ENCODE results near the gene IFT20. TPM values are rescaled to one million over a fixed set of nuclear protein-coding genes. Genes with fewer than 3 reads are reported as not detected.

Gene IFT20
- total RNA-seq, 1 experiment from 2014 or later, result 21.0 TPM

DNA sequence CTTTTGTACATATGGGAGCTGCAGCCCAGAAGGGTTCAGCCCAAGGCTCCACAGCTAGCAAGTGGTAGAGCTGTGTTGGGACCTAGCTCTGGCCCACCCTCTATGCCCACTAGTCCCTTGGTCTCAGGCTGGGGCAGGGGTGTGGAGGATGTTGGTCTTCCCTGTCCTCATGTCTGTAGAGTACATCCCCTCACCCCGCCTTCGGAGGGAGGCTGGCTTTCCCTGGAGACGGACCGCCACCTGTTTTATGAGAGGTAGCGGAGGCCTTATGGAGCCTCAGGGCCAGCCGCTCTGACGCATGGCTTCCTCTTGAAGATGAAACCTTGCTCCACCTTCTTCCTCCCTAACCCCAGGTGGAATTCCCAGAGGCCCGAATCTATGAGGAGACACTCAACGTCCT is 8.7 kb upstream of the IFT20 start:
- no peak overlapping the region for H2BK20ac ChIP-seq (ENCODE audit: low read depth, low read length, poor library complexity, severe bottlenecking)
- no peak overlapping the region for H3K23ac ChIP-seq (ENCODE audit: insufficient read length, low read depth, low read length)
- H2AK5ac ChIP-seq (ENCODE audit: insufficient read length, low read length), result no peak overlapping the region
- no peaks in the 10 kb centered on the region for H3K27me3 ChIP-seq (ENCODE audit: insufficient read depth, low read length)
- H2BK120ac ChIP-seq (ENCODE audit: low read depth, low read length, poor library complexity, severe bottlenecking), result no peak overlapping the region
- WGBS (ENCODE audit: extremely low coverage, insufficient read length, low lambda C conversion rate), result no CpG with 5 or more reads among the region's 9 CpGs
- no peak overlapping the region for H2BK15ac ChIP-seq (ENCODE audit: low read depth, low read length)
- H4K5ac ChIP-seq (ENCODE audit: insufficient read length, low read depth, low read length), result no peak overlapping the region
- H3K18ac ChIP-seq (ENCODE audit: insufficient read length, low read depth, low read length), result no peak overlapping the region
- no peak overlapping the region for H3K4ac ChIP-seq (ENCODE audit: low read depth, low read length)
- no peak for TF ChIP-seq CTCF (conservative IDR thresholded peaks at IDR 0.05)
- Mint-ChIP-seq H3K27ac (0 out of 7 replicates have a peak overlapping the region, but pooled peaks of 1 of the 3 experiments have one; percentile 28), H3K27me3 (ENCODE audit: low read depth) (no peaks in the 10 kb centered on the region), H3K36me3 (ENCODE audit: insufficient read depth in 1 of 3, low read depth in 3 of 3) (peaks cover 22 to 79% (median 69%) of the 10 kb centered on the region in 3 experiments; a peak in 6 of 7 replicates), H3K4me1 (peaks cover 16 to 17% of the 10 kb centered on the region in 2 experiments), H3K4me3 (no peak overlapping the region), H3K9me3 (no peaks in the 10 kb centered on the region)
- no peak overlapping the region for H3K27ac ChIP-seq (ENCODE audit: insufficient read length, low read depth, low read length)
- no peaks in the 10 kb centered on the region for H3K4me1 ChIP-seq (ENCODE audit: insufficient read depth, low read length)
- no peak overlapping the region for H4K91ac ChIP-seq (ENCODE audit: insufficient read length, low read depth, low read length)
- no peaks in the 10 kb centered on the region for H3K79me1 ChIP-seq (ENCODE audit: insufficient read depth, low read depth, low read length, poor library complexity, severe bottlenecking)
- H3K23me2 ChIP-seq (ENCODE audit: insufficient read length, low read depth, low read length, poor library complexity, severe bottlenecking), result no peaks in the 10 kb centered on the region
- no peak overlapping the region for H2BK12ac ChIP-seq (ENCODE audit: insufficient read length, low read depth, low read length)
- H4K8ac ChIP-seq (replicated peaks; ENCODE audit: insufficient read length, low read depth, low read length), result no peak overlapping the region
- H2BK5ac ChIP-seq (ENCODE audit: insufficient read length, low read length), result no peak overlapping the region
- no peak for DNase-seq
- no peak overlapping the region for H3K14ac ChIP-seq (ENCODE audit: insufficient read depth, low read length)
- H3T11ph ChIP-seq (ENCODE audit: low read length), result no peak overlapping the region
- no peaks in the 10 kb centered on the region for H4K20me1 ChIP-seq (ENCODE audit: control insufficient read depth, insufficient read depth, insufficient read length)
- H3K4me2 ChIP-seq (ENCODE audit: insufficient read depth, insufficient read length, low read length), result no peak overlapping the region
- H3K9ac ChIP-seq (ENCODE audit: extremely low read depth, insufficient read length, low read length), result no peak overlapping the region
- no peak overlapping the region for H2AFZ ChIP-seq (ENCODE audit: low read length)
- no peaks in the 10 kb centered on the region for H3K9me3 ChIP-seq (ENCODE audit: control insufficient read depth, low read depth, low read length)
- H3K79me2 ChIP-seq (ENCODE audit: insufficient read depth, low read length), result no peaks in the 10 kb centered on the region
- H3K56ac ChIP-seq (ENCODE audit: insufficient read length, low read depth, low read length), result no peak overlapping the region
